SK-N-SH (cell line): Measurements from ENCODE around the gene DENND2A.

Source experiments
- CTCF ChIP-seq: fragments of 200-600 bp; sonication (generic); IDR thresholded peaks from 2 replicates; pipeline ENCODE4 v1.6.1; 2017; ENCODE audit warnings: antibody characterized with exemption, mild to moderate bottlenecking, moderate library complexity
- FOXM1 ChIP-seq: IDR thresholded peaks from 2 replicates; pipeline ENCODE4 v1.4.0; 2012; ENCODE audit warnings: low read depth, mild to moderate bottlenecking
- MAX ChIP-seq: IDR thresholded peaks from 2 replicates; pipeline ENCODE4 v1.4.0; 2012; ENCODE audit warnings: low read depth
- MXI1 ChIP-seq: IDR thresholded peaks from 2 replicates; pipeline ENCODE4 v1.6.1; 2012; ENCODE audit warnings: mild to moderate bottlenecking, low read depth, low read length, improper control_type of control experiment
- POLR2AphosphoS5 ChIP-seq: IDR thresholded peaks from 2 replicates; pipeline ENCODE4 v1.6.1; 2012; ENCODE audit warnings: low read depth, low read length
- RCOR1 ChIP-seq: fragments of 150-350 bp; IDR thresholded peaks from 2 replicates; pipeline ENCODE4 v1.6.1; 2017; ENCODE audit warnings: antibody characterized with exemption, low read length
- REST ChIP-seq: IDR thresholded peaks from 2 replicates; pipeline ENCODE4 v1.6.1; 2012; ENCODE audit warnings: mild to moderate bottlenecking, low read depth, low read length, moderate library complexity
- RFX5 ChIP-seq: IDR thresholded peaks from 2 replicates; pipeline ENCODE4 v1.6.1; 2012; ENCODE audit warnings: mild to moderate bottlenecking, improper control_type of control experiment, low read length
- RXRA ChIP-seq: IDR thresholded peaks from 2 replicates; pipeline ENCODE4 v1.4.0; 2012; ENCODE audit warnings: low read depth, mild to moderate bottlenecking, borderline replicate concordance
- SIN3A ChIP-seq: IDR thresholded peaks from 2 replicates; pipeline ENCODE4 v1.6.1; 2012; ENCODE audit warnings: low read depth, mild to moderate bottlenecking, low read length, moderate library complexity, borderline replicate concordance
- TCF12 ChIP-seq: IDR thresholded peaks from 2 replicates; pipeline ENCODE4 v1.4.0; 2012
- TEAD4 ChIP-seq: IDR thresholded peaks from 2 replicates; pipeline ENCODE4 v1.4.0; 2012; ENCODE audit warnings: mild to moderate bottlenecking, borderline replicate concordance; ENCODE audit not compliant: insufficient read depth
- YY1 ChIP-seq: IDR thresholded peaks from 2 replicates; pipeline ENCODE4 v1.4.0; 2012; ENCODE audit warnings: low read depth, mild to moderate bottlenecking

GRCh38 chr7:140659856-140660255 is 19.2 kb upstream of the DENND2A start:
- TF ChIP-seq POLR2AphosphoS5: no peak
- TF ChIP-seq CTCF: no peak
- no peak for TF ChIP-seq FOXM1
- no peak for TF ChIP-seq MAX
- no peak for TF ChIP-seq RFX5
- no peak for TF ChIP-seq SIN3A
- TF ChIP-seq MXI1: no peak
- no peak for TF ChIP-seq YY1
- TF ChIP-seq TCF12: no peak
- no peak for TF ChIP-seq TEAD4
- no peak for TF ChIP-seq REST
- TF ChIP-seq RCOR1: no peak
- no peak for TF ChIP-seq RXRA
